H1 (cell line): Measurements from ENCODE around the gene THAP10. TPM values are rescaled to one million over a fixed set of nuclear protein-coding genes. Genes with fewer than 3 reads are reported as not detected.

Experiments
- CTCF ChIA-PET: fragments of 300-600 bp; sonication (Branson Sonifier 250); formaldehyde crosslinking; loops from one replicate; lab custom pipeline; 2021; ENCODE audit not compliant: partially characterized antibody; lab: Charles Lee
- POLR2A ChIA-PET: fragments of 300-600 bp; sonication (Branson Sonifier 250); formaldehyde crosslinking; loops from one replicate; lab custom pipeline; 2021; ENCODE audit warnings: inconsistent platforms; ENCODE audit not compliant: partially characterized antibody; lab: Charles Lee
- DNase-seq, 2 experiments: peaks; one replicate each; pipeline versions ENCODE4 v3.0.0 to v3.0.0-alpha.2; 2010 to 2022; ENCODE audit warnings: low spot score in 2 of 2, low read depth in 1 of 2, mixed read lengths in 1 of 2
- FAIRE-seq: peaks from 2 replicates; lab custom pipeline; 2011; peaks lifted over from hg19 to GRCh38; lab: Jason Lieb, UNC
- H2AFZ ChIP-seq: 2 replicates; pipeline ENCODE4 v1.8.1; 2012; ENCODE audit warnings: low read length, inconsistent platforms
- H2AK5ac ChIP-seq: 2 replicates; pipeline ENCODE4 v1.6.1; 2013; ENCODE audit warnings: low read depth, low read length
- H2BK120ac ChIP-seq: replicated peaks from 2 replicates; pipeline ENCODE3; 2013; ENCODE audit warnings: low read depth, low read length, inconsistent platforms
- H2BK12ac ChIP-seq: 2 replicates; pipeline ENCODE4 v1.6.1; 2013; ENCODE audit warnings: low read depth, low read length
- H2BK15ac ChIP-seq: 2 replicates; pipeline ENCODE4 v1.6.1; 2013; ENCODE audit warnings: low read length
- H2BK20ac ChIP-seq: 2 replicates; pipeline ENCODE4 v1.6.1; 2013; ENCODE audit warnings: low read length
- H2BK5ac ChIP-seq: 2 replicates; pipeline ENCODE4 v1.6.1; 2013; ENCODE audit warnings: low read depth, low read length
- H3K14ac ChIP-seq: 2 replicates; pipeline ENCODE4 v1.6.1; 2013; ENCODE audit warnings: inconsistent platforms; ENCODE audit not compliant: insufficient read length
- H3K18ac ChIP-seq: 2 replicates; pipeline ENCODE4 v1.6.1; 2013; ENCODE audit warnings: low read length; ENCODE audit errors: extremely low read depth
- H3K23ac ChIP-seq: 2 replicates; pipeline ENCODE4 v1.6.1; 2013; ENCODE audit warnings: inconsistent platforms; ENCODE audit not compliant: insufficient read length
- H3K23me2 ChIP-seq: 2 replicates; pipeline ENCODE4 v1.6.1; 2013; ENCODE audit warnings: low read depth, low read length
- H3K27ac ChIP-seq: 2 replicates; pipeline ENCODE4 v1.6.1; 2011; ENCODE audit warnings: low read depth, low read length, inconsistent platforms
- H3K27me3 ChIP-seq, 4 experiments: replicated peaks in 1 of 4; 1 replicate in 1 of 4; 2 replicates in 3 of 4; pipeline versions ENCODE4 v1.6.1 to v1.8.1; 2011 to 2013; ENCODE audit warnings: low read length in 3 of 4, mild to moderate bottlenecking in 3 of 4, inconsistent platforms in 2 of 4, mixed read lengths in 2 of 4, moderate library complexity in 1 of 4; ENCODE audit not compliant: control insufficient read depth in 3 of 4, insufficient read depth in 3 of 4; ENCODE audit errors: extremely low read depth in 1 of 4
- H3K36me3 ChIP-seq, 4 experiments: 2 replicates each; pipeline versions ENCODE4 v1.6.1 to v1.8.1; 2011 to 2013; ENCODE audit warnings: mild to moderate bottlenecking in 4 of 4, low read length in 3 of 4, moderate library complexity in 2 of 4, control low read depth in 1 of 4, inconsistent platforms in 1 of 4; ENCODE audit not compliant: insufficient read depth in 4 of 4, control insufficient read depth in 2 of 4
- H3K4ac ChIP-seq: replicated peaks from 2 replicates; pipeline ENCODE3; 2013; ENCODE audit warnings: low read length, low read depth, mixed read lengths, inconsistent platforms; ENCODE audit not compliant: insufficient read length
- H3K4me1 ChIP-seq, 4 experiments: replicated peaks in 1 of 4; 1 replicate in 1 of 4; 2 replicates in 3 of 4; pipeline versions ENCODE4 v1.6.1 to v1.8.1; 2011 to 2013; ENCODE audit warnings: low read length in 3 of 4, inconsistent platforms in 2 of 4, mixed read lengths in 1 of 4; ENCODE audit not compliant: insufficient read depth in 4 of 4, control insufficient read depth in 3 of 4
- H3K4me2 ChIP-seq, 2 experiments: 2 replicates each; pipeline versions ENCODE4 v1.6.1 to v1.8.1; 2011 to 2013; ENCODE audit warnings: low read depth in 2 of 2, low read length in 2 of 2, control low read depth in 1 of 2, inconsistent platforms in 1 of 2, mild to moderate bottlenecking in 1 of 2; ENCODE audit not compliant: insufficient read depth in 1 of 2
- H3K4me3 ChIP-seq, 4 experiments: fragments of 200-600, 300-600 bp in 1 of 4; sonication (generic), shearing (Covaris generic), sonication (Bioruptor Twin) in 1 of 4; 2 replicates each; pipeline versions ENCODE4 v1.5.1 to v1.8.1; 2011 to 2016; ENCODE audit warnings: low read length in 4 of 4, low read depth in 3 of 4, control low read depth in 2 of 4, inconsistent platforms in 2 of 4, mild to moderate bottlenecking in 2 of 4, mixed read lengths in 1 of 4, moderate library complexity in 1 of 4; ENCODE audit not compliant: insufficient read depth in 2 of 4; ENCODE audit errors: extremely low read depth in 1 of 4
- H3K56ac ChIP-seq: replicated peaks from 2 replicates; pipeline ENCODE3; 2013; ENCODE audit warnings: low read depth, mild to moderate bottlenecking, mixed read lengths, low read length, inconsistent platforms; ENCODE audit not compliant: insufficient read length
- H3K79me1 ChIP-seq: 2 replicates; pipeline ENCODE4 v1.6.1; 2013; ENCODE audit warnings: low read depth, low read length, control low read depth
- H3K79me2 ChIP-seq, 2 experiments: 2 replicates each; pipeline versions ENCODE4 v1.6.1 to v1.8.1; 2012 to 2013; ENCODE audit warnings: low read length in 2 of 2, mild to moderate bottlenecking in 2 of 2, inconsistent platforms in 1 of 2; ENCODE audit not compliant: insufficient read depth in 2 of 2, control insufficient read depth in 1 of 2
- H3K9ac ChIP-seq, 4 experiments: replicated peaks in 1 of 4; 1 replicate in 1 of 4; 2 replicates in 3 of 4; pipeline versions ENCODE4 v1.6.1 to v1.8.1; 2011 to 2013; ENCODE audit warnings: low read depth in 3 of 4, low read length in 3 of 4, control low read depth in 2 of 4, mild to moderate bottlenecking in 2 of 4, moderate library complexity in 2 of 4, inconsistent platforms in 1 of 4; ENCODE audit errors: extremely low read depth in 1 of 4
- H3K9me3 ChIP-seq, 2 experiments: 2 replicates each; pipeline versions ENCODE4 v1.6.1 to v1.8.1; 2012 to 2013; ENCODE audit warnings: mild to moderate bottlenecking in 2 of 2, moderate library complexity in 2 of 2, control low read depth in 1 of 2, inconsistent platforms in 1 of 2, low read depth in 1 of 2, low read length in 1 of 2, mixed read lengths in 1 of 2; ENCODE audit not compliant: insufficient read depth in 2 of 2
- H4K20me1 ChIP-seq, 2 experiments: replicated peaks in 1 of 2; 2 replicates each; pipeline versions ENCODE3 to v1.8.1; 2011 to 2013; ENCODE audit warnings: inconsistent platforms in 2 of 2, low read length in 2 of 2, mild to moderate bottlenecking in 1 of 2; ENCODE audit not compliant: insufficient read depth in 2 of 2, control insufficient read depth in 1 of 2
- H4K5ac ChIP-seq: 2 replicates; pipeline ENCODE4 v1.6.1; 2013; ENCODE audit warnings: low read length, low read depth, mixed read lengths, inconsistent platforms; ENCODE audit not compliant: insufficient read length
- H4K8ac ChIP-seq: 2 replicates; pipeline ENCODE4 v1.8.0; 2013; ENCODE audit warnings: mild to moderate bottlenecking, moderate library complexity, low read length, inconsistent platforms; ENCODE audit not compliant: insufficient read depth; ENCODE audit errors: extremely low read depth
- H4K91ac ChIP-seq: replicated peaks from 2 replicates; pipeline ENCODE3; 2013; ENCODE audit warnings: low read length, mixed read lengths, inconsistent platforms; ENCODE audit not compliant: insufficient read length
- KDM4A ChIP-seq: IDR thresholded peaks from one replicate; pipeline ENCODE4 v1.7.1; 2012; ENCODE audit warnings: low read depth, mild to moderate bottlenecking, moderate library complexity, low read length, inconsistent platforms; ENCODE audit not compliant: severe bottlenecking
- RNF2 ChIP-seq: fragments of 200-900, 300-1000 bp; sonication (generic); IDR thresholded peaks from 2 replicates; pipeline ENCODE4 v1.7.1; 2016; ENCODE audit warnings: borderline replicate concordance, low read depth, mild to moderate bottlenecking, antibody characterized with exemption, low read length; ENCODE audit not compliant: poor library complexity, severe bottlenecking; ENCODE audit errors: missing control alignments
- SUZ12 ChIP-seq: fragments of 200-600 bp; sonication (generic); IDR thresholded peaks from 2 replicates; pipeline ENCODE4 v1.6.1; 2012; ENCODE audit warnings: mild to moderate bottlenecking, inconsistent platforms, low read length, moderate library complexity, mixed read lengths
- WGBS, 2 experiments: shearing (Covaris generic) in 1 of 2; methylation state at CpG; one replicate each; pipeline versions ENCODE4 v1.1.6 to v1.1.7; 2013 to 2015; ENCODE audit warnings: low lambda C conversion rate in 2 of 2, mixed read lengths in 2 of 2, inconsistent platforms in 1 of 2, low coverage in 1 of 2, missing lambda C conversion rate in 1 of 2; ENCODE audit not compliant: insufficient replicate concordance in 2 of 2, insufficient coverage in 1 of 2, insufficient read length in 1 of 2; ENCODE audit errors: extremely low coverage in 1 of 2, missing lambda C conversion rate in 1 of 2; 5-methylcytosine and 5-hydroxymethylcytosine counted together
- polyA plus RNA-seq, 7 experiments: library from polyadenylated mRNA; depleted of rRNA in 3 of 7; stranded (reverse) in 5 of 7; unstranded in 2 of 7; fragments of >200 nt in 5 of 7; fragments of 200-250 nt in 2 of 7; gene quantifications; 1 replicate in 5 of 7; 2 replicates in 1 of 7; 4 replicates in 1 of 7; pipeline versions ENCODE4 v1.2.1 to v1.2.3, GENCODE V29; 2011 to 2013; ENCODE audit warnings: missing spikeins in 2 of 7, mixed read lengths in 2 of 7
- total RNA-seq: library from RNA; stranded (reverse); fragmentation: NEBNext Ultra II Directional; extraction: Animal tissue kit (Norgen Biotek cat#: 25700); gene quantifications from 2 replicates; pipeline ENCODE4 v1.2.1, GENCODE V29; 2021

THAP10 gene
- total and polyA plus RNA-seq, 2 of the 8 experiments (the other 6 are each of a cell fraction or from before 2014, with no cell fraction given): 2.8 to 4.5 TPM

DNA sequence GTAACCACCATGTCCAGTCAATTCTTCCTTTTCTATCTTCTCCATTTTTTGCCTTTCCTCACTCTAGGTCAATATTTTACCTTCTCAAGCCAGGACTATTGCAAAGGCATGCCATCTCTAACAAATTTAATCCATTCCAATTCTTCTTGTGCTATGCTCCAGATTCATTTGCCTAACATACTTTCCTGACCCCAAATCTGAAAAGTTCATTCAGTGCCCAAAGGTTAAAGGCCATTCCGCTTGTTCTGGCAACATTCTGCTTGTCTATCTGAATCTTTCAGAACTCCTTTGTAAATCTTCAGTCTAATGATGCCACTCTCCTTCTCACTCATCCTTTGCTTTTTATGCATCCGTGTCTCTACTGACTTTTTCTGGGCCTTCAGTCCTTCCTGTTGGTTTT is 15.6 kb downstream of the THAP10 start:
- FAIRE-seq: no peak
- peaks cover 0 to 8% of the 10 kb centered on the region in 2 experiments; a peak in 1 of 4 replicates for H3K9me3 ChIP-seq
- no peak overlapping the region for H3K56ac ChIP-seq
- no peaks in the 10 kb centered on the region for H3K36me3 ChIP-seq
- no peak overlapping the region for H3K9ac ChIP-seq
- no peaks in the 10 kb centered on the region for H3K27me3 ChIP-seq
- no peak overlapping the region for H3K14ac ChIP-seq
- no peak overlapping the region for H3K18ac ChIP-seq
- H2AK5ac ChIP-seq: no peak overlapping the region
- no peaks in the 10 kb centered on the region for H3K79me1 ChIP-seq
- no peaks in the 10 kb centered on the region for H3K4me1 ChIP-seq
- WGBS, 2 experiments: 87% methylated on average over 2 of the region's 2 CpGs; no CpG with 5 or more reads in 1 of the 2 experiments
- H3K79me2 ChIP-seq: no peaks in the 10 kb centered on the region
- no peak overlapping the region for H4K5ac ChIP-seq
- ChIA-PET POLR2A (no interaction called here), CTCF (no interaction called here)
- H3K4me2 ChIP-seq: no peak overlapping the region
- H3K4me3 ChIP-seq: no peak overlapping the region
- H2BK15ac ChIP-seq: no peak overlapping the region
- H2AFZ ChIP-seq: no peak overlapping the region
- H2BK120ac ChIP-seq: no peak overlapping the region
- H3K23ac ChIP-seq: no peak overlapping the region
- no peak overlapping the region for H3K27ac ChIP-seq
- no peak overlapping the region for H2BK5ac ChIP-seq
- H4K20me1 ChIP-seq: no peaks in the 10 kb centered on the region
- H2BK20ac ChIP-seq: no peak overlapping the region
- no peak overlapping the region for H3K4ac ChIP-seq
- no peak overlapping the region for H4K8ac ChIP-seq
- no peak for DNase-seq
- H3K23me2 ChIP-seq: no peaks in the 10 kb centered on the region
- no peak overlapping the region for H2BK12ac ChIP-seq
- no peak overlapping the region for H4K91ac ChIP-seq
- TF ChIP-seq SUZ12 (no peak), RNF2 (no peak), KDM4A (no peak)
